HG02759 (cell line): ENCODE data around the gene DPY19L3.
A peak's percentile ranks its signal among the peaks of the same experiment; 100 is the strongest.
"Not testable (repeated sequence)": the region's sequence is repeated elsewhere in the genome, so short reads cannot be mapped to it uniquely, and the experiment has no call there.

Experiments
- ATAC-seq: cut with Tn5 transposase; IDR thresholded peaks from one replicate; pipeline ENCODE4 v1.9.1; 2021; ENCODE audit warnings: mild to moderate bottlenecking, moderate library complexity; ENCODE audit not compliant: unreplicated experiment

Gene DPY19L3

DNA sequence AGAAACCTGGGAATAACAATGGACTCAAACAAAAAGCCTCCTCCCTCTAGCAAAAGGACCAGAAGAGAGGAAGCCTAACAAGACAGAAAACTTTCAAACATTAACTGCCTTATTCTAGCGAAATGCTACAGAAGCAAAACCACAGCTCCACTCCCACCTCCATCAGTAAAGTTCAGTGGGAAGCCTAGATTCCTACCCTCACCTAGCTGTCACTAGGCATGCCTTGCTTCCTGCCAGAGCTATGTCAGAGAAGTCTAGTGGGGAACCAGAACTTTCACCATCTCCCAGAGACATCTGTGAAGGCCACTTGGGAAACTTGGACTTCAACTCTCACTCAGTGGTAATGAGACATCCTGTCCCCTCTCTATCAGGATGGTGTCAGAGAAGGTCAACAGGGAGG lies 37.1 kb downstream of the DPY19L3 start:
- ATAC-seq = no peak

DNA sequence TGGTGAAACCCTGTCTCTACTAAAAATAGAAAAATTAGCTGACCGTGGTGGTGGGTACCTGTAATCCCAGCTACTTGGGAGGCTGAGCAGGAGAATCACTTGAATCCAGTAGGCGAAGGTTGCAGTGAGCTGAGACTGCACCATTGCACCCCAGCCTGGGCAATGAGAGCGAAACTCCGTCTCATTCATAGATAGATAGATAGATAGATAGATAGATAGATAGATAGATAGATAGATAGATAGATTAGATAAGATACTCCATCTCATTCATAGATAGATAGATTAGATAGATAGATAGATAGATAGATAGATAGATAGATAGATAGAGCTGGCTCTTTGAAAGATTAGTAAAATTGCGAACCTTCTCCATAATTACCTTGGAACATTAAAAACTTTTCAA lies 42.0 kb downstream of the DPY19L3 start:
- ATAC-seq = not testable (repeated sequence)

DNA sequence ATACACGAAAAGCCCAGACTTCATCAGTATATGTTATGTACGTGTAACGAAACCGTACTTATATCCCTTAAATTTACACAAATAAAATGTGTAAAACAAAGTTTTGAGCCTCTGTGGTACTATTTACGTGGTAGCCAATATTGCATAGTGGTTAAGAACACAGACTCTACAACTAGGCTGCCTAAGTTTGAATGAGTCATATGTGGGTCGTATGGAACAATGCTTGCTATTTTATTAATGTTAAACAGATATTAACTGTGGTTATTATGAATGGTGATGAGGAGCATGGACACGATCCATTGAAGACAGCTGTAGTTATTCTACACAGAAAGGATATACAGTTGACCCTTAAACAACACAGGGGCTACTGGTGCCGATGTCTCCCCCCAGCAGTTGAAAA lies 42.5 kb downstream of the DPY19L3 start:
- ATAC-seq = no peak

DNA sequence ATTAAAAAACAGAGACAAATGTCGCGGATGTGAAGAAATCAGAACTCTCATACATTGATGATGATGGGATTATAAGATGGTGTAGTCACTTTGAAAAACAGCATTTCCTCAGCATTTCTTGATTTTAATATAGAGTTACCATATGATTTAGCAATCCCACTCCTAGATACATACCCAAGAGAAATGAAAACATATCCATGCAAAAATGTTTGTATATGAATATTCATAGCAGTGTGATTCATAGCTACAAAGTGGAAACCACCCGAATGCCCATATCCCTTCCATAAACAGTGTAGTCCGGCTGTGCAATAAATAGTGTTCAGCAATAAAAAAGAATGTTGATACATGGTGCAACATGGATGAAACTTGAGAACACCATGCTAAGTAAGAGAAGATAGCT lies 44.6 kb downstream of the DPY19L3 start:
- no peak for ATAC-seq

DNA sequence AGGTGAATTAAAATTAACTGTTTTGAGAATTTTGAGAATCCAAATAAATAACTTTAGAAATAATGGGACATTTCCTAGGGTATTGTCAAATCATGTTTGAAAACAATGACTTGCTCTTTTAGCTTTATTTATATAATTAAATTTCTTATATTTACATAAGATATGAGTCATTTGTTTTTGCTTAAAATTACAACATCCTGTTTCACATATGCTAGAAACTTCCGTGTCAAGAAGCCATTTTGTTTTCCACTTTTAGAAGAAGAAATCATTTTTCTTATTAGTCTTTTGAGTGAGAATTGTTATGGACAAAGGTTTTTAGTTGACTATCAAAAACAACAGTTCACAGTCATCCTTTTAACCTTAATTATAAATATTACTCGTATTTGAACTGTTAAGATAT lies 48.2 kb downstream of the DPY19L3 start:
- no peak for ATAC-seq

DNA sequence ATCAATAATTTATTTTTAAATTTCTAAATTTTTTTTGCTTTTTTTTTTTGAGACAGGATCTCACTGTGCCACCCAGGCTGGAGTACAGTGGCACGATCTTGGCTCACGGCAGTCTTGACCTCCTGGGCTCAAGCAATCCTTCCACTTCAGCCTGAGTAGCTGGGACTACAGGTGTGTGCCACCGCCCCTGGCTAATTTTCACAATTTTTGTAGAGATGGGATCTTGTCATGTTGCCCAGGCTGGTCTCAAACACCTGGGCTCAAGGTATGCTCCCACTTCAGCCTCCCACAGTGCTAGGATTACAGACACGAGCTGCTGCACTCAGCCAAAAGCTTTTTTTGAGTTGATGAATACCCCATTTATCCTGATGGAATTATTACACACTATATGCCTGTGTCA lies 50.8 kb downstream of the DPY19L3 start:
- no peak for ATAC-seq

DNA sequence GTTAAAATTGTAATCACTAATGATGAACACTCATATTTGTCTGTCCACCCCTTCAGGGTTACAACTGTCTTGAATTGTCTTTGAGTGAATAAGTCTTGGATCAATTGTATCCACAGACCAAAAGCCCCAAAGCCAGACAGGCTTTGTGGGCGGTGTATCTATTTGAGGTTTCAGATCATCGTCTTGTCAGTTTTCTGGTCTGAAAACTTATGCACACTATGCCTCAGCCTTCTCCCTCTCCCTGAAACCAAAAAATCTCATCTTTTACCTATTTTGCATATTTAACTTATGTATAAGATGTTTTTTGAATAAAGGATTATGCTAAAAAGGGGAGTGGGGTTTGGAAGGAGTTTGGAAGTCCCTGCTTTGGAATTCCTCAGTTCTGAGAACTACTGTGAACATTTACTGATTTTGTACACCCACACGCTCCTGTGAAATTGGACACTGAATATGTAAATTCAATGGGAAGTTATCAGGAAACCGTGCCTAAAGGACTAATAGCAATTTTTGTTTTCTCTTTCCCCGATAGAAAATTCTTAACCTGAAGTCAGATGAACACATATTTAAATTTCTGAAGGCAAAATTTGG lies 52.1 kb downstream of the DPY19L3 start:
- ATAC-seq = no peak

DNA sequence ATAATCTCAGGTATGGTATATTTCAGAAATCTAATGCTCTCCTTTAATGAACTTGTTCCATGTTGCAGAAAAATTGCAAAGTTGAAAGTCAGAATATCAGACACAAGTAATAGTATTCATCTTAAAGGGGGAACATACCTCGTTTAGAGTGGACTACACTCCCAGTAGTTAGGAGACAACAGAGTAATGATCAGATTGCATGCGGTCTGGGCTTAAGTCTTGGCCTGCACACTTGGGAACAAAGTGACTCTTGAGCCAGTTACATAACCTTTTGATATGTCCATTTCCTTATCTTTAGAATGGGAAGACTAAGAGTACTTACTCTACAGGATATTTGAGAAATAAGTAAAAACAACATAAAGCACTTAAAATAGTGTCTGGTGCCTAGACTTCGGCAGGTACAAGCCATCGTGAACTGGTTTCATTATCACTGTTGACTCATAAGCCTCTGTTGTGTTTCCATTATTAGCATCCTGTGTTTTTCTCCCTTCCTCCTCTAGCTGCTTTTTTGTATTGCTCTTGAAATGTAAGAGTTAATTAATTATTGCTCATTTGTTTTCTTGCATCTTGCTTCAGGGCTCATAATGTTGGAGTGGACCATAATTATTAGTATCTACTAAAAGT lies 53.0 kb downstream of the DPY19L3 start:
- ATAC-seq = peak; percentile 90

DNA sequence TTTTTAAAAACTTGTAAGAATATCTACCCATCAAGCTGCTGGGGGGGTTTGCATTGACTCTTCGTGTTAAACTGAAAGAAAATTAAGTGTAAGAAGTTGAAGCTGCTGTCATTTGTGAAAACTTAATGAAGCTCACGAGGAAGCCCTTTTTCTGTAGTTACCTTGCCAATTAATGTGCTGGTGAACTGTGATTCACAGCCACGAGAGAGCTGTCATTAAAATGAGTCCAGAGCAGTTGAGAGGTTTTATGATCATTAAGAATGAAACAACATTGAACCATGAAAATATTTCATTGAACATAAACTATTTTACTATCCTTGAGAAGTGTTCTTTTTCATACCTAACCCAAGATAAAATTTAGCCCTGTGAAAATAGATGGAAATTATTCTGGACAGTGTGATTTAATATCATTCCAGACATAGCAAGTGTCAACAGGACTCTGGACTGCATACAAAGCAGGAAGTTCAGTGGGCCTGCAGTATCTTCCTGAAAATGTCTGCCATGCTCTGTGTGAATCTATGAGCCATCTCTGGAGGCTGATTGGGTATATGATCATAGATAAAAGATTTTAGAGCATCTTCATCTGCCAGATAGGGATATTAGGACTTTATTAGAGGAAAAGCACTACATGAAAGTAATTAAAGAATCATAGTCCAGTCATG lies 53.8 kb downstream of the DPY19L3 start:
- ATAC-seq = no peak

DNA sequence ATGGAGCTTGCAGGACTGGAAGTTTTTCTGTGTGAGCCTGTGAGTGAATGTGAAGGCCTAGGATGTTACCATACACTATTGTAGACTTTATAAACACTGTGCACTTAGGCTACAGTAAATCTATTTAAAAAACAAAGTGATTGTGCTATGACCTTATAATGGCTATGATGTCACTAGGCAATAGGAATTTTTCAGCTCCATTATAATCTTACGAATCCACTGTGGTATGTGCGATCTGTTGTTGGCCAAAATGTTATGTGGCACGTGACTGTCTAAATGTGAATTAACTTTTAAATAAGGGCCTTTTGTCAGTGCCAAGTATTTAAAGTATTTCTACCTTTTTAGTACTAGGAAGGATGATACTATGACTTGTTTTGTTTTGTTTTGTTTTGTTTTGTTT lies 54.9 kb downstream of the DPY19L3 start:
- no peak for ATAC-seq

DNA sequence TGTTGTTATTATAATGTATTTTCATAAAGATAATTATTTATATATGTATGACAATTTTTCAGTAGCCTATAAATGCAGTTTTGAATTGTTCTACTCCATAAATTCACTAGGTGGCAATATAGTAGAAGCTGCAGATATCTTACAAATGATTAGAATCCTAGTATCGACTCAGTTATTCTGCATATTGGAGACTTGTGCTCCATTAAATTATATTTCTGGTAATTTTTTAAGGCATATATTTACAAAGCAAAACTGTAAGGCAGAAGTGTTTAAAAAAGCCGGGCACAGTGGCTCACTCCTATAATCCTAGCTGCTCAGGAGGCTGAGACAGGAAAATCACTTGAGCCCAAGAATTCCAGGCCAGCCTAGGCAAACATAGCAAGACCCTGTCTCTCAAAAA lies 58.7 kb downstream of the DPY19L3 start:
- no peak for ATAC-seq

DNA sequence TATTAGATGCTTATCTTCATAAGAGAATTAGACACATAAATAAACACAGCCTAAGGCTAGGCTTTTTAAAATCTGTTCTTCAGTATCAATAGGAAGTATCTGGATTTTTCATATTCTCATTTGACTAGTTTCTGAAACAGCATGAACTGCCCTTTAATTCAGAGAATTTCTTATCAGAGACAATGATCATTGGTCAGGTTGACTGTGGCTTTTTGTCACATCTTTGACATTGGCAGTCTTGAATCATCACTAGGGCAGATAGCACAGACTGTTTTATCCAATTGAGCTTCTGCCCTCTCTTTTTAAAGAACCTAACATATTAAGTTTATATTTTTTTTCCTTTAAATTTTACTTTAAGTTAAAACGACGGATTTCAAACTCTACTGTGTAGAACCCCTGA lies 59.6 kb downstream of the DPY19L3 start:
- no peak for ATAC-seq

DNA sequence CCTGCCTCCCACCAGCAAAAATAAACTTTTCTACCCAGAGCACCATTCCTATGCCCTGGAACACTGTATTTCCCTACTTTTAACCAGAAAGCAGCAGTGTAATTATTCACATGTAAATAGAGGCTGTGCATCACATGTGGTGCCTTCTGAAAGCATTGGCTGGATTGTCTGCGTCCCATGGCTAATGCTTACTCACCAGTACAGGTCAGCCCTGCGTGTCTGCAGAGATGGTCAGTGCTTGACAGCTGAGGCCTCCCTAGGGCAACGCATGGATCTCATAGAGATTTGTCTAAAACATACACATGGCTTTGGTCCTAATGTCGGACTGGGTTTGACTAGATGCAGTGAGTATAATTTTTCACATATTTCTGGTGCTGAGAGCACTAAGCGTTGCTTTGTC lies 64.2 kb downstream of the DPY19L3 start:
- ATAC-seq = no peak

DNA sequence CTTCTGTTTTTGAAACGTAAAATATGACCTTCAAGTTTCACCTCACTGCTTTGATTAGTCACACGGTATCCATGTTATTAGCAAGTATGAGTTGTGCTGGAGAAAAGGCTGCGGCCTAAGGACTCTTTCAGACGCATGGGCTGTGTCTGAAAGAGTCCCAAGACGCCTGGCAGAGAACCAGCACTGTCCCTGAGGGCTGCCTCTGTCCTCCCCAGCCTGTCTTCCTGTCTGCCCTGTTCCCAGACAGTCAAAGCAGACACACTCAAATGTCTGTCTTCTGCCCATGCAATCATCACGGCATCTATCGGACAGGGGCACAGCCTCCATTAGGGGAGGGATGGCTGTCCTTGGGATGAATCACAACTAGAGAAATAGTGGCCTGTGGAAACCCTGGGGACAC lies 65.5 kb downstream of the DPY19L3 start:
- no peak for ATAC-seq

DNA sequence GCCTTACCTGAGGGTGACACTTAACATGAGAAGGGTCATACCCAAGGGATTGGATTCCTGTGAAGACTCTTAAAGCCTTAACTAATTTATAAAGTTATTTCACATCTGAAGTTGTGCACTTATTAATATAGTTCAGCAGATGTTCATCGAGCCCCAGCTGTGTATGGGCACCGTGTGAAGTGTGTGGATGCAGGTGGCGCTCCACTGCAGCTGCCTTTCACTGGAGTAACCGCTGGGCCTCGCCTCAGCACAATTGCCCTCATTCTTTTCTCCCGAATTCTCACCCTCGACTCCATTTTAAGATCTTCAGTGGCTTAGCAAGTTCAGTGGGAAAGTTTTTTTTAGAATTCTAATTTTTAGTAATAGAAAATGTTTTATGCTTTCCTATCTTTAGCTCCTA lies 66.2 kb downstream of the DPY19L3 start:
- ATAC-seq = no peak

DNA sequence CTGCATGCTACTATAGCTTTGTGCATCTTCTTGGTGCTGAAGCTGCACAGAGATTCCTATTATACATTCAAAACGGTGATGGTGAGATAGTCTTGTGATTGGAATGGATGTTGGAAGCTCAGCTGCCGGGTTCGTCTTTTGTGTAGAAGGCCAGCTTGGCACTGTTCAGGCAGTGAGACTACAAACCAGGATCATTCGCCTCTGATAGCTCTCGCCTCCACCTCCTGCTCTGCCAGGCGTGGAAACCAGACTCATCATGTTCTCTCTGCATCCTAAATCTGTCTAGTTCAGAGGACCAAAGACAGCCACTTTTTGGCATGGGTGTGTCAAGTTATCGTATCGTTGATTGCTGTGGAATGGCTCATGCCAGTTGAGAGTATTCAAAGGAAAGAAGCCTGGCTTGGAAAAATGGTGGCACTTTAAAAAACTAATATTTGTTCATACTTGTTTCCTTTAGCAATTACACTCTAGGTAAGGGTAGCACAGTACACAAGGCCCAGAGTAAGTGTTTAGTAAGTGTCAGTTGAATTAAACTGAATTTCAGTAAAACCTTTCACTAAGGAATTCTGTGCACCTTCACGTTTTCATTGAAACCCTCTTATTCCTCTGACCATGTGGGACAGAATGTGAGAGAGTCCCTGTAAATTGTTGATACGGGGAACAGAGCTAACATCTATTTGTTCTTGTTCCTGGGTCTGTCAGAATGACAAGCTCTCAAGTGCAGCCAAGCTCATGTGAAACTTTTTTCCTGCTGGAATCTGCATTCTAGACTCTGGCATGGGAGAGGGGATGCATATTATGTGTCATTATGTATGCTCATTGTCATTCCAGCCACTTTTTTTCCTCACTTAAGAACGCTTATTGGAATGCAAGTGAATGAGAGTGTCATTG lies 69.8 kb downstream of the DPY19L3 start:
- no peak for ATAC-seq

DNA sequence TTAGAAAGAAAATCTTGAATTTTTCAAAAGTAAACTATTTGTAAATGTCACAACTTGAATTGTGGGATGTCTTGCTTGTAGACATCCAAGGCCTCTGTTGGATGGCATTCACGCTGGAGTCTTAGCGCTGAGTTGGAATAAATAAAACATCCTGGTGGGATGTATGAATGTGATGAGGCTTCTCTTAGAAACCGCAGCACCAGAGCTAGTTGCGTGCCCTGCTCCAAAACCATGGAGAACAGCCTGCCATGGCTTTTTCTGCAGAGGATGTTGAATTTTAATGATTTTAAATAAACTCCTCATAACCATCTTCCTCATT lies 70.4 kb downstream of the DPY19L3 start:
- ATAC-seq = no peak

DNA sequence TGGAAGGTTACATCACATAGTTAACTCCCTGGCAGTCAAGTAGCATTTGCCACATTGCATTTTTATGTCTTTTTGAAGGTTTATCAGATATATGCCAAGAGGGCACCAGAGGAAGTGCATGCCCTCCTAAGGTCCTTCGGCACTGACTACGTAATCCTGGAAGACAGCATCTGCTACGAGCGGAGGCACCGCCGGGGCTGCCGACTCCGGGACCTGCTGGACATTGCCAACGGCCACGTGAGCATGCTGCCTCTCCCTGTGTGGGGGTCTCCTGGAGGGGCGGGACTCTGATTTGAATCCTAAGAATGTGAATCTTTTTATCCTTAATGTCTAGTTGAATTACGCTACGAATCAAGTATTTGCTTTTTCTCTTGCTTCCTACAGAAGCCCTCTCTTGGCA lies 74.8 kb downstream of the DPY19L3 start:
- no peak for ATAC-seq

DNA sequence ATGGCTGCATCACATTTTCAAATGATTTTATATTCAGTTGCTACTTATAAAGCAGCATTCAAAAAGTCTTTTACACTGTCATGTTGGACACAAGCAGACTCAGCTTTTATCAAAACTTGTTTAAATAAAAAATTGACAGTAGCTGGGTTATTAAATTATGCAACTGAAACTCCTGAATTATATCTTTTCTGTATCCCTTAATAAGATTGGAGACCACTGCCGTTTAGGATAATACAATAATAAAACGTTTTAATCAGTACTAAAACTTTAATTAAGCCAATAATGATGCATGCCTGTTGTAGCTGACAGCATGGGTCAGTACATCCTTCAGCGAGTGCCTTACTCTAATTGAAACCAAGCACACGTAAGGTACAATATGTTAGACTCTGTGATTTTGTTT lies 78.0 kb downstream of the DPY19L3 start:
- ATAC-seq = no peak

DNA sequence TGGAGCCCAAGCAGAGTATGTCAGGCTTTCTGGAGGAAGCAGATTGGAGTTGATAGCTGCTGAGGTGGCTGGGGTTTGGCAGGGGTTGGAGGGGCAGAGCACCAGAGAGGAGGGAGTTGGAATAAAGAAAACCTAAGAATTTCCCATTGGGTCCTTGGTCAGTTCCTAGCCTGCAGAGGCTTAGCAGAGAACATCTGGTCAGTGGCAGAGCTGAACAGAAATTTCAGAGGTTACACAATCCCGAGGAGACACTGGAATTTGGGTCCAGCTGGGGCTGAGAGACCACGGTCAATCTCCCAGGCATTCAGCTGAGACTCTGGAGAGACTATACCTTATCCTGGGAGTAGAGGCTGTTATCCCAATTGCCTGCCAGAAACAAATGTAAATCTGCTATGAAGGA lies 84.4 kb downstream of the DPY19L3 start:
- no peak for ATAC-seq

DNA sequence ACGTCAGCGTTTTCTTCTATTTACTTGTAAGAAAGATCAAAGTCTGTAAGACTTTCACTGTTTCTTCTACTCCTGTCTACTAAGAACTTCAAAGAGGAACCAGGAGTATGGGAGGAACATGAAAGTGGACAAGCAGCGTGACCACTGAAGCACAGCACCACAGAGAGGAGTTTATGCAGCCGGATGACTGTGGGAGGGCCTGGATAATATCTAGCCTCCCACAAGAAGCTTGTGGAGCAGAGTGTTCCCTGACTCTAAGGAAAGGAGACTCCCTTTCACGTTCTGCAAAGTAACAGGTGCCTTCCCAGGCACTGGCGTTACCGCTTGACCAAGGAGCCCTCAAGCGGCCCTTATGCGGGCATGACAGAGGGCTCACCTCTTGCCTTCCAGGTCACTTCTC lies 91.8 kb downstream of the DPY19L3 start:
- no peak for ATAC-seq

DNA sequence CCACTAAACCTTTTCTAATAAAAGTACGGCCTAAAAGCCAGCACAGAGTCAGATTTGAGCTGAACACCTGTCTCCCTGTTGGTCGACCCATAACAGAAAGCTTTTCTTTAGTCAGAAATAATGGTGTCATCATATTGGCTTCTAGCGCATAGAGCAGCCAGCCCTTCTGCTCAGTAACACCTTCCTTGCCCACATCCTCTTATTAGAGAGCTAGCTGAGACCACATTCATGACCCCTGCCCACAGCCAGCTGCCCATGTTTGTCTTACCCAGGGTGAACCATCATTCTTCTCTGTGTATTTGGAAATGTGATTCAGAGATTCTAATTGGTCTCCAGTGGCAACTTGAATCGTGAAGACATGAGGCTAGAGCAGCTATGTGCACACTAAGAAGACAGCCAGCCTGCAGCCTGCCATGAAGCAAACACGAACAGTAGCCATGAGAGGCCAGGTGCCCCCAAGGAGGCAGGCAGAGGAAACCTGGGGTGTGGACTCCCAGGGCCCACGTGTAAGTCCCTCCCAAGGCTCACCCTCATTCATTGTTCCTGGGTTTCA lies 93.2 kb downstream of the DPY19L3 start:
- no peak for ATAC-seq
